GM12872 (cell line): Measurements from ENCODE around the gene ATP8B4.

Experiments used
- TF ChIP-seq, protein P1 (sequence below): IDR thresholded peaks from 3 replicates; pipeline ENCODE4 v1.5.1; 2011; ENCODE audit warnings: low read depth, mild to moderate bottlenecking, low read length, moderate library complexity; ENCODE audit not compliant: insufficient read depth

The ATP8B4 gene

DNA sequence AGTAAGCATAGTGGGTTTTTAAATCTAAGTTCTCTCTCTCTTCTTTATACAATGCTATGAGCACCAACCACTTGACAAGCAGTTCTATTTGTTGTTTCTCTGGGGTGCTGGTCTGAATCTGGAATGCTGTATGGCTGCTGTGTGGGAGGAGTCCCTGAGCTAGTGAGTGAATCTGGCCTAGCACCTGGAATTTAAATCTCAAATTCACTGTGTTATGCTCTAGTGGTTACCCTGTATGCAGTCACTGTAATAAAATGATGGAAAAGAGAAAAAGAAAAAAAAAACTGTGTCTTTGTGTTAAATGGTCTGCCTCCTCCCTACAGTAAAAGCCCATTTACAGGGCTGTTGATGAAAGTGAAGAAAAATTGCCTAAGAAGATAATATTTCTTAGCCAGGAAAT is 155.0 kb downstream of the ATP8B4 start:
- TF ChIP-seq, protein P1, sequence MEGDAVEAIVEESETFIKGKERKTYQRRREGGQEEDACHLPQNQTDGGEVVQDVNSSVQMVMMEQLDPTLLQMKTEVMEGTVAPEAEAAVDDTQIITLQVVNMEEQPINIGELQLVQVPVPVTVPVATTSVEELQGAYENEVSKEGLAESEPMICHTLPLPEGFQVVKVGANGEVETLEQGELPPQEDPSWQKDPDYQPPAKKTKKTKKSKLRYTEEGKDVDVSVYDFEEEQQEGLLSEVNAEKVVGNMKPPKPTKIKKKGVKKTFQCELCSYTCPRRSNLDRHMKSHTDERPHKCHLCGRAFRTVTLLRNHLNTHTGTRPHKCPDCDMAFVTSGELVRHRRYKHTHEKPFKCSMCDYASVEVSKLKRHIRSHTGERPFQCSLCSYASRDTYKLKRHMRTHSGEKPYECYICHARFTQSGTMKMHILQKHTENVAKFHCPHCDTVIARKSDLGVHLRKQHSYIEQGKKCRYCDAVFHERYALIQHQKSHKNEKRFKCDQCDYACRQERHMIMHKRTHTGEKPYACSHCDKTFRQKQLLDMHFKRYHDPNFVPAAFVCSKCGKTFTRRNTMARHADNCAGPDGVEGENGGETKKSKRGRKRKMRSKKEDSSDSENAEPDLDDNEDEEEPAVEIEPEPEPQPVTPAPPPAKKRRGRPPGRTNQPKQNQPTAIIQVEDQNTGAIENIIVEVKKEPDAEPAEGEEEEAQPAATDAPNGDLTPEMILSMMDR: no peak

DNA sequence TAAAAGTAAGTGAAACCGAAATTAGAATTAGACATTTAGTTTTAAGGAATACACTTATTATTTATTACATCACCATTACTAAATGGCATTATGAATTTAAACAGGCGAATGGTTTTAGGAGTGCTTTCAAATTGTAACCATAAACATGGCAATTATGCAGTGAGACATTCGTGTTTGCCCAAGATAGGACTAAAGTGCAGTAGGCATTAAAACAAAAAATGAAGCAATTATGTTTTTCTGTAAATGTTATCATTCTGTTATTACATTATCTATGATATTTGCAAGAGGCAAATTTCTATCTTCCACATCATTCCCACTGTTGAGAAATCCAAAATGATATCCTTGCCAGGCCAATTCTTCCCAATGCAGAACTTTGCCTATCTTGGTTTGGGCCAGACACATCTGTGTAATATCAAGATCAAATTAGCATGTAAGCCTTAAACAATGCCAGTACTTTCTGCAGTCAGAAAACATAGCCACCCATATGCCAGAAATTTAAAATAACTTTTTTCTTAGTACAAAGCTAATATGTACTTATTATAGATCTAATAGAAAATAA is 156.9 kb downstream of the ATP8B4 start:
- TF ChIP-seq, protein P1: no peak

DNA sequence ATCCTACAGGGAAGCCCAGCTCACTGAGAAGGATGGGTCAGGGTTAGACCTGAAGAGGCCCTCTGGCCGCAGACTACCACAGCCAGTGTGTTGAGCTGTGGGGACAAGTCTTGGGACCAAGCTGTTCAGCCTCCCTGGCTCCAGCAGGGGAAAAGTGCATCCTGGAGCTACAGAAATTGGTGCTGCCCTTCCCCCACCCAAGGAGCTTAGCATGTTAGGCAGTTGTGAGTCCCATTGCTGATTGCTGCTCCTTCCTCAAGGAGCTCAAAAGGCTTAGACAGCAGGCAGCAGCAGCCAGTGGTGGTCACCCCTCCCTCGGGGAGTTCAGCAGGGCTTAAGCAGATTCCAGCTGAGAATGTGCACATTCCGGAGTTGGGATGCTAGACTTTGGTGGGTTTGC is 165.6 kb downstream of the ATP8B4 start:
- TF ChIP-seq, protein P1: no peak

DNA sequence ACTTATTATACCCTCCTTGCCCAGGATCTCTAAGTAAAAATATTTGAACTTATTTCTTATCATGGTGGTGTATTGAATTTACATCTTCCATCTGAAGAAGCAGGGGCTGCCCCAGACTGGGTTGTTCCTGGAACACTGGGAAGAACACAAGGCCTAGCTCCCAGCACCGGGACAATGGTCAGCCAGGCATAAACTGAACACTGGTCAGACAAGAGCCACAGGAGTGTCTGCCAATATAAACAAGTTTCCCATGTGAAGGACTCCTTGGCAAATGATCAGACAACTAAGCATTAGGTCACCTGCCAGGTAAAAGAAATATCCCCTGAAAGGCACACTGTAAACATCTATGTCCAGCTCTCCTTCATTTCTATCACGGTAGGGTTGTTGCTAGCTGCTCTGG is 172.4 kb downstream of the ATP8B4 start:
- TF ChIP-seq, protein P1: no peak

DNA sequence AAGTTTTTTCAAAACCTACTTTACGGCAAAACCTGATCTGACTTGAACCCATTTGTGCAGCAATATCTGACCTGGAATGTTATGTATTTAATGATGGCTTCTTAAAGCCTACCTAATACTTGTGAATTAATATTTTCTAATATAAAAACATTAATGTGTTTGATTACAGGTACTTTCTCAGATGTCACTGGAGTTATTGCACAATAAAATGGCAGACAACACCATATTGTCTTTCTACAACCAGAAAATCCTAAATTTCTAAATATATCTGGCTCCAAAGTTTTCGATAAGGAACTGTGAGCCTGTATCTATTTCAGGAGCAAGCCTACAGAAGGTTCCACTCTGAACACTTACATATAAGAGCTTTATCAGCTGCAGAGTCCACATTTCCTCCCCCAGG is 184.5 kb downstream of the ATP8B4 start:
- TF ChIP-seq, protein P1: no peak

DNA sequence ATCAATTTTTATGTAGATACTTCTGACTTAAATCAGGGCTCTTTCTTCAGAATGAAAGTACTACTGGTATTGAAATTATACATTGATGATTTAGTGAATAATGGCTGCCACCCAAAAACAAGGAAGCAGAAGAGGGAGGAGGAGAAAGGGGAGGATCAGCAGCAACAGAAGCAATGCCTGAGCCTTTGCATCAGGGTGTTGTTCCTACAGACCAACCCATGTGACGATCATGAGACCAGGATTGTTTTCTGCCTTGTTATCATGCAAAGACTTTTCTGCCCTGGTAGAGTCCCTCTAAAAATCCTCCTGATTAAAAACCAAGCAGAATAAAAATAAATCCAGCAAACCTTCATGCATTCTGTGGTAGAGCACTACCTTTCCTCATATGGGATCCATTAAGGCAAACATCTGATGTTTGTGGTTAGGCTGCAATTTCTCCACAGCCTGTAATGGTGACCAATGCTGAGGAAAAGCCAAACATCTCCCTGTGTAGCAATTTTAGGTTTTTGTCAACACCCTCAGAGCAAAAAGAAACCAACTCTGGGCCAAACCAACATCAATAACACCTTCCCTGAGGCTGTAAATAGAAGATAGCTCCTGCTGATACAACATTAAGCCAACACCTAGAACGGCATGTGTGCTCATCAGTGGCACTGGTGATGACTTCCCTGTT is 191.7 kb downstream of the ATP8B4 start:
- TF ChIP-seq, protein P1: no peak

DNA sequence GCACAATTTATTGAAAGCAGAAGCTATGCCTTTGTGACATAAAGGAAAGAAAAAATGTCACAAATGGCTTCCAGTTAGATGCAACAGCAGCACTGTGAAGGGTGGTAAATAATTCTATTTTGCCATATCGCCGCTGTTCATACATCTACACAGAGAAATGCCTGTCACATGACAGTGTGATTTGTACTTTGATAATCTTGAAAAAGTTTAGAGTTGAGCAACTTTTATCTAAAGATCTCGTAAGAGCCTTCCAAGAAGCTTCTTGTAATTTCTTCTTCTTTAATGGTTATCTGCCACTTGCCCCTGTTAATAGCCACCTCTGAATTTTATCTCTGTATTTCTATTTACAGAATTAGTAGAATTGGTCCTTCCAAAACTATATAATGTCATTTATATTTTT is 192.3 kb downstream of the ATP8B4 start:
- TF ChIP-seq, protein P1: no peak
